HepG2 (cell line): ENCODE measurements around the gene MED23. TPM values are rescaled to one million over a fixed set of nuclear protein-coding genes. Genes with fewer than 3 reads are reported as not detected.

Source experiments
- ATAC-seq: fragments of 200-7000 bp; cut with Tn5 transposase; 3 replicates; pipeline ENCODE4 v1.9.1; 2020; ENCODE audit warnings: mild to moderate bottlenecking, moderate library complexity
- BruUV-seq: library from RNA; stranded (reverse); fragments of 400-500 nt; replicated peaks from 2 replicates; lab custom pipeline; 2021; lab: Mats Ljungman, UMichigan
- CTCF ChIA-PET: fragments of 300-600 bp; formaldehyde crosslinking; extraction: SDS; loops from one replicate; lab custom pipeline; 2021; ENCODE audit warnings: low total read pairs, inconsistent platforms, low intra/inter-chr PET ratio; lab: Yijun Ruan, JAX
- POLR2A ChIA-PET: fragments of 350-600 bp; sonication (Branson Sonifier 250); formaldehyde crosslinking; loops from one replicate; lab custom pipeline; 2020; ENCODE audit warnings: antibody characterized with exemption, inconsistent platforms; lab: Yijun Ruan, JAX
- DNase-seq: peaks from one replicate; pipeline ENCODE4 v3.0.0-alpha.2; 2015; ENCODE audit warnings: low spot score
- FAIRE-seq: peaks from 3 replicates; lab custom pipeline; 2011; peaks lifted over from hg19 to GRCh38; lab: Jason Lieb, UNC
- H2AFZ ChIP-seq: one replicate; pipeline ENCODE4 v1.6.1; 2011; ENCODE audit warnings: low read length, inconsistent platforms
- H3K27ac ChIP-seq: fragments of 300-600 bp; 3 replicates; pipeline ENCODE4 v1.8.0; 2011; ENCODE audit warnings: mixed run types, mild to moderate bottlenecking, mixed read lengths, low read length, inconsistent platforms; ENCODE audit not compliant: insufficient read depth; ENCODE audit errors: extremely low read length
- H3K27me3 ChIP-seq, 2 experiments: fragments of 200-600 bp in 1 of 2; 2 replicates in 1 of 2; 3 replicates in 1 of 2; pipeline versions ENCODE4 v1.6.0 to v1.8.0; 2011; ENCODE audit warnings: low read length in 2 of 2, mild to moderate bottlenecking in 2 of 2, moderate library complexity in 2 of 2, inconsistent platforms in 1 of 2; ENCODE audit not compliant: insufficient read depth in 2 of 2, control insufficient read depth in 1 of 2
- H3K36me3 ChIP-seq, 2 experiments: fragments of 200-600 bp in 1 of 2; replicated peaks in 1 of 2; 2 replicates in 1 of 2; 3 replicates in 1 of 2; pipeline versions ENCODE4 v1.5.1 to v1.8.0; 2011; ENCODE audit warnings: low read length in 2 of 2, inconsistent platforms in 1 of 2; ENCODE audit not compliant: insufficient read depth in 2 of 2, control insufficient read depth in 1 of 2
- H3K4me1 ChIP-seq: 2 replicates; pipeline ENCODE4 v1.5.1; 2012; ENCODE audit warnings: low read length, inconsistent platforms; ENCODE audit not compliant: insufficient read depth
- H3K4me2 ChIP-seq: 2 replicates; pipeline ENCODE4 v1.6.0; 2011; ENCODE audit warnings: low read depth, low read length, inconsistent platforms
- H3K4me3 ChIP-seq, 3 experiments: fragments of 200-600 bp in 1 of 3; sonication (generic), shearing (Covaris generic) in 1 of 3; replicated peaks in 1 of 3; 2 replicates each; pipeline ENCODE4 v1.5.1; 2011 to 2016; ENCODE audit warnings: low read length in 3 of 3, inconsistent platforms in 2 of 3, low read depth in 2 of 3, mild to moderate bottlenecking in 2 of 3, control low read depth in 1 of 3, mixed read lengths in 1 of 3; ENCODE audit not compliant: insufficient read depth in 1 of 3
- H3K79me2 ChIP-seq: one replicate; pipeline ENCODE4 v1.6.1; 2011; ENCODE audit warnings: low read length, inconsistent platforms; ENCODE audit not compliant: insufficient read depth
- H3K9ac ChIP-seq: 2 replicates; pipeline ENCODE4 v1.6.0; 2011; ENCODE audit warnings: mild to moderate bottlenecking, low read depth, low read length, inconsistent platforms; ENCODE audit not compliant: insufficient read depth
- H3K9me3 ChIP-seq: 2 replicates; pipeline ENCODE4 v1.5.1; 2012; ENCODE audit warnings: mild to moderate bottlenecking, low read length
- H4K20me1 ChIP-seq: 2 replicates; pipeline ENCODE4 v1.6.0; 2011; ENCODE audit warnings: inconsistent platforms, mild to moderate bottlenecking, low read length, moderate library complexity; ENCODE audit not compliant: insufficient read depth
- AHR ChIP-seq: IDR thresholded peaks from 2 replicates; pipeline ENCODE4 v1.6.1; 2018; ENCODE audit warnings: missing genetic modification reagents, missing compliant biosample characterization
- DNMT1 ChIP-seq: sonication (generic); formaldehyde crosslinking; IDR thresholded peaks from 2 replicates; pipeline ENCODE4 v1.5.1; 2020; ENCODE audit warnings: mild to moderate bottlenecking, missing genetic modification reagents
- FOXK1 ChIP-seq: sonication (generic); formaldehyde crosslinking; IDR thresholded peaks from 2 replicates; pipeline ENCODE4 v1.4.0; 2020; ENCODE audit warnings: low read depth, missing genetic modification reagents, borderline replicate concordance
- FOXP1 ChIP-seq, 2 experiments: fragments of 450-650 bp in 1 of 2; IDR thresholded peaks; 2 replicates each; pipeline ENCODE4 v1.6.1; 2017 to 2018; ENCODE audit warnings: antibody characterized with exemption in 1 of 2
- HOMEZ ChIP-seq: IDR thresholded peaks from 2 replicates; pipeline ENCODE4 v1.6.1; 2016; ENCODE audit warnings: low read depth
- ZNF205 ChIP-seq: IDR thresholded peaks from 2 replicates; pipeline ENCODE4 v1.6.1; 2018; ENCODE audit warnings: missing biosample characterization, missing genetic modification reagents
- ZNF503 ChIP-seq: sonication (generic); formaldehyde crosslinking; IDR thresholded peaks from 2 replicates; pipeline ENCODE4 v1.4.0; 2020; ENCODE audit warnings: missing genetic modification reagents
- WGBS: methylation state at CpG from one replicate; pipeline ENCODE4 v1.1.6; 2017; ENCODE audit warnings: low lambda C conversion rate; 5-methylcytosine and 5-hydroxymethylcytosine counted together
- in situ Hi-C: cut with HindIII; loops from 2 replicates; pipeline ENCODE4 v1.10.0; 2017; ENCODE audit warnings: low pct_unique_long_range_greater_than_20kb; ENCODE audit not compliant: extremely low pct_ligation_motif_present
- intact Hi-C: fragments of 100-400 bp; cut with micrococcal nuclease; formaldehyde crosslinking; loops from one replicate; pipeline ENCODE4 v1.10.0; 2022; ENCODE audit not compliant: unreplicated experiment
- polyA plus RNA-seq, 8 experiments: library from polyadenylated mRNA; depleted of rRNA in 3 of 8; stranded (reverse) in 7 of 8; unstranded in 1 of 8; fragments of >200 nt; fragmentation: Illumina TruSeq in 4 of 8; extraction: Trizol in 4 of 8; gene quantifications; 2 replicates each; pipeline versions ENCODE4 v1.2.1 to v1.2.3, GENCODE V29; 2011 to 2016; ENCODE audit warnings: low read depth in 4 of 8, missing spikeins in 1 of 8, mixed read lengths in 1 of 8; ENCODE audit not compliant: insufficient read depth in 1 of 8
- total RNA-seq, 5 experiments: library from RNA; depleted of rRNA; stranded (reverse); fragments of >200 nt; fragmentation: Illumina TruSeq; extraction: Trizol; gene quantifications; 2 replicates each; pipeline ENCODE4 v1.2.3, GENCODE V29; 2016; ENCODE audit warnings: low read depth in 1 of 5

MED23 gene
- total and polyA plus RNA-seq, 2 of the 13 experiments (the other 11 are each of a cell fraction or from before 2014, with no cell fraction given), result 34.9 to 50.5 TPM

GRCh38 chr6:131574133-131574532, 53.9 kb downstream of the MED23 start (continued):
- TF ChIP-seq FOXP1 (IDR thresholded peaks at IDR 0.05) (no peak), FOXP1 (CRISPR knock-in tag; IDR thresholded peaks at IDR 0.05) (peak; percentile 94), FOXK1 (CRISPR knock-in tag) (peak; percentile 28; the same call in 1 of the 2 replicates), ZNF503 (CRISPR knock-in tag) (peak; percentile 84; the same call in 1 of the 2 replicates), DNMT1 (CRISPR knock-in tag) (no peak)

GRCh38 chr6:131572686-131573415, 55.2 kb downstream of the MED23 start, which contains the start of gene ARG1:
ARG1 (plus strand) TSS chr6:131573226; CDS start chr6:131573283, 57 bp downstream.
- WGBS, result 97% methylated on average over 6 of the region's 6 CpGs
- Histone ChIP-seq H3K4me2 (peak within 1 kb of the TSS; percentile 61), H3K4me1 (peaks cover 61% of the 10 kb centered on the region), H3K9ac (peak within 1 kb of the TSS; percentile 39; the same call in 1 of the 2 replicates), H4K20me1 (no peaks in the 10 kb centered on the region), H2AFZ (no peak within 1 kb of the TSS), H3K4me3 (peak within 1 kb of the TSS in 2 of 3 experiments; percentile 15 to 19; a peak in 3 of 6 replicates), H3K9me3 (no peaks in the 10 kb centered on the region), H3K27me3 (no peaks in the 10 kb centered on the region), H3K79me2 (no peaks in the 10 kb centered on the region), H3K27ac (peak within 1 kb of the TSS; percentile 78), H3K36me3 (no peaks in the 10 kb centered on the region)
- BruUV-seq, result no TSS peak
- intact Hi-C loops, result no loop called here
- DNase-seq (no peak), FAIRE-seq (no peak), ATAC-seq (no peak)
- ChIA-PET CTCF (no interaction called here), POLR2A (no interaction called here)
- in situ Hi-C loops, result no loop called here
- TF ChIP-seq ZNF205 (CRISPR knock-in tag) (peak; percentile 63), HOMEZ (CRISPR knock-in tag) (0 out of 2 replicates have a peak, but pooled peaks have one; percentile 0), AHR (CRISPR knock-in tag) (no peak)
